ENCODE results near the gene ARHGEF28. TPM values are rescaled to one million over a fixed set of nuclear protein-coding genes. Genes with fewer than 3 reads are reported as not detected.

Gene ARHGEF28
- total and polyA plus RNA-seq, 5 donors: 1.1 to 1.7 (median 1.4) TPM

DNA sequence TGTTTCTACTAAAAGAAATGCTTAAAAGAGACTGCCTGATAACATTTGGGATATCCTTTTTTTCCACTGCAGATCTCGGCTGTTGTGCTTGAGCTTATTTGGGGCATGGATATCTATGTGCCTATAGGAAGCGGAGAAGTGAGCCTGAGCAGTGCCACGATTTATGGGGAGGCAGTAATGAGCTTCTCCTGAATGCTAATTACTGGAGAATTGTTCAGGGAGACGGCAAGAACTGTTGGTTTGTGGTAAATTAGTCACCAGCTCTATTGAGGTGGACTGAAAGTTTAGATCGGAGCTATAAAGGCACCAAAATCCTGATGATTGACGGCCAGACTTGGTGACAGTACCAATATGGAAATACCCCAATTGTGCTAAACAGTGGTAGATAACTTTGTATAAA, 186.5 kb downstream of the ARHGEF28 start:
- no peaks in the 10 kb centered on the region for H3K9me3 ChIP-seq (ENCODE audit: control insufficient read depth, low read length)

DNA sequence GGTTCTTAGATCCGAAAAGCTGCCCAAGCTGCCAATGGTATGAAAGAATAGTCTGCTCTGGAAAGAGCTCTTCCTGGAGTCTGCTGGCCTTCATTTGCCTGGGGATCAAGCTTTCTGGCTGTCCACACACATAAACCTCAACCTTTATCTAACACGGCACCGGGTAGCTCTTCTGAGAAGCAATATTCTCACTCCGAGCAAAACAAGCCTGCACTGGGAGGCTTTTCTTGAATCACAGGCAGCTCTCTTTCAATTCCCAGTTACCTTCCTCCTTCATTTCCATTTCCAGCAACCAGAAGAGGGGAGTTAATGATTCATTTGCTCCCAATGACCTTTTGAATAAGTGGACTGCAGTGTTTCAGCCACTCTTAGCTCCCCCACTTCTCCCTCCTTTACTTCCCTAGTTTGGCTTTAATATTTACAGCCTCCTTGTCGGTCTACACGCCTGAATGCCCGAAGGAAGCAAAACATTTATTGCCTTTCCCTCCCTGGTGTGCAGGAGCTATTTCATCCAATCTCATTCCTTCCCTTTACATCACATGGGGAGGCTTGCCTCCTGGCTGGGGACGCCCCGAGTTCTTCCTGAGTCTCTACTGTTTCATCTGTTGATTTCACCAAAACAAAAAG, 187.1 kb downstream of the ARHGEF28 start:
- no peaks in the 10 kb centered on the region for H3K4me1 ChIP-seq (ENCODE audit: control insufficient read depth, insufficient read depth, low read length)
- intact Hi-C loops (cut with DNase I): no loop called here
- H3K4me3 ChIP-seq (ENCODE audit: low read length): no peak overlapping the region
- no peaks in the 10 kb centered on the region for H3K27me3 ChIP-seq (ENCODE audit: control insufficient read depth, insufficient read depth)
- 69% methylated on average over 9 of the region's 9 CpGs for WGBS
- no peaks in the 10 kb centered on the region for H3K9me3 ChIP-seq (ENCODE audit: control insufficient read depth, low read length)
- ATAC-seq: no peak
- no peak for DNase-seq
- no peak overlapping the region for H3K27ac ChIP-seq (ENCODE audit: low read length)

More for the DNA sequence above, 186.5 kb downstream of the ARHGEF28 start:
- intact Hi-C loops (cut with DNase I): no loop called here
- Histone ChIP-seq H3K27ac (ENCODE audit: low read length) (no peak overlapping the region), H3K4me1 (ENCODE audit: control insufficient read depth, insufficient read depth, low read length) (no peaks in the 10 kb centered on the region), H3K27me3 (ENCODE audit: control insufficient read depth, insufficient read depth) (no peaks in the 10 kb centered on the region), H3K4me3 (ENCODE audit: low read length) (no peak overlapping the region)
- ATAC-seq (no peak), DNase-seq (no peak)
- WGBS: 81% methylated on average over 6 of the region's 6 CpGs

DNA sequence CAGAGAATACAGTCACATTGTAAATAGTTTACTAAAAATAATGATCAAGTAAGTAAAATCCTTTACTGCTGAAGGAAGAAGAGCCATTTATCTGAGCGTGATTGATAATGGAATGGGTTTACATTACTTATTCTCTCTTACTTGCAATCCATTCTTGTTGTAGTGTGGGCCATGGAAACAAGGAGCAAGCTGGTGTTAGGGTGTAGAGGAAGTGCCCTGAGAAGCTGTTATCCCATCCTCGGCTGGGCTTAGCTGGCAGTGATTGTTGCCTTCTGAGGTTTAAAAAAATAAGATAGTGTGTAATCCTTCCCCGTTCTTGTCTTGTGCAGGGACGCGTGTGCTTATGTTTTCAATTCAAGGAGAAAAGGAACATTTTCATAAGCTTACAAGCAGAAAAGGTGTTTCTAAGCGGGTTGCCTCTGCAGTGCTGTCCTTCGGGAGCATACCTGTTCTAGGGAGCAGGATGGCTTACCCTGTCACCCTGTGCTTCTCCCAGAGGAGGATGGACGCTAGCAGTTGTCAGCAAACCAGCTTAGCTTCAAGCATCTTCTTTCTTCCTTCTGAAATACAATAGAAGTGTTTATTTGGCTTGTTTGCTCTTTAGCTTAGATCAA, 188.3 kb downstream of the ARHGEF28 start:
- Histone ChIP-seq H3K9me3 (ENCODE audit: control insufficient read depth, low read length) (no peaks in the 10 kb centered on the region), H3K4me1 (ENCODE audit: control insufficient read depth, insufficient read depth, low read length) (no peaks in the 10 kb centered on the region), H3K4me3 (ENCODE audit: low read length) (no peak overlapping the region), H3K27me3 (ENCODE audit: control insufficient read depth, insufficient read depth) (no peaks in the 10 kb centered on the region), H3K27ac (ENCODE audit: low read length) (no peak overlapping the region)
- DNase-seq (no peak), ATAC-seq (no peak)
- WGBS: 77% methylated on average over 8 of the region's 8 CpGs
- intact Hi-C loops (cut with DNase I): no loop called here

DNA sequence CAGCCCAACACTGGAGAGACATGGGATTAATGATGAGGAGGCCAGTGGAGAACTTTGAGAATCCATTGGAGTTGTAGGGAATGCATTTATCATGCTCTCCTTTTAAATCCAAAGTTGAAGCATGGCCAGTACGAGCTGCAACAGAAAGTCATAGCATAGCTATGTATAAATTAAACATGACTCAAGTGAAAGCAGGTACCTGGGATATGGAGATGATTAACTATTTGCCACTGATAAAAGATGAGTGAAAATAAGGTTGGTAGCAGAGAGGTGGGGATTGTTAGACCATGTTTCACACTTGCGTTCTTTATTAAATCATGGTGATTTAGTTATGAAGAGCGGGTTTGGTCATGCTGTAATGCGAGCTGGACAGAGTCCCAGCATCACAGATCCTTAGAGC, 189.6 kb downstream of the ARHGEF28 start:
- 89% methylated on average over 4 of the region's 4 CpGs for WGBS
- Histone ChIP-seq H3K4me1 (ENCODE audit: control insufficient read depth, insufficient read depth, low read length) (no peaks in the 10 kb centered on the region), H3K4me3 (ENCODE audit: low read length) (no peak overlapping the region), H3K27ac (ENCODE audit: low read length) (no peak overlapping the region), H3K27me3 (ENCODE audit: control insufficient read depth, insufficient read depth) (no peaks in the 10 kb centered on the region), H3K9me3 (ENCODE audit: control insufficient read depth, low read length) (no peaks in the 10 kb centered on the region)
- intact Hi-C loops (cut with DNase I): no loop called here
- ATAC-seq (no peak), DNase-seq (no peak)

DNA sequence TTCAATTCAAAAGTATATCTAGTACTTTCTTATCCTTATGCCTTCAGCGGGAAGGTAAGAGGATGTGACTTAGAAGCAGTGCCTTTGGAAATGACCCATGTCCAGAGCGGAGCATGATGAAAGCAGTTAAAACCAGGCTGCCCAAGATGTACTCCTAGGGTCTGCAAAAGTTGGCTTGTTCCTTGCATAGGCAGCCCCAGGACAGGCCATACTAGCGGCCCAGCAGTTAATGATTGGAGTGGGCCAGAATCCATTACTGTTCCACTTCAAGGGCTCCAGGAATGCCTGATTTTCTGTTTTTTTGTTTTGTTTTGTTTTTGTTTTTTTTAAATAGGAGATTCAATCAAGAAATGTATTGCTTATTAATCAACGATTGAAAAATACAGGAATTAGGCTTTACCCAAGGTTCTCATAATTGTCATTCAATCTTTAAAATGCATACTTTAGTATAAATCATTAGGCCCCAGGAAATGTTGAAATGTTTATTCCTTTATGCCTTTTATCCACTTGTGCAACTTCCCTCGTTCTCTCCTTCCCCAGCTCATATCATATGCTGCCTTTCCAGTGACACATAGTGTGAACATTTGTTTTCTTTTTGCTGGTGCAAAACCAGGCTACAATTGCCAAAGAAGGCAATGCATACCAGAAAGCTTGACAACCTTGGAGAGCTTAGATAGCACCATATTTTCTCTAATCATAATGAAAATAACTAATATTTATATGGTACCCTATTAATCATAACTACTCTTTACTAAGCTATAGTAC, 190.8 kb downstream of the ARHGEF28 start:
- ATAC-seq: no peak
- no peak overlapping the region for H3K27ac ChIP-seq (ENCODE audit: low read length)
- H3K9me3 ChIP-seq (ENCODE audit: control insufficient read depth, low read length): no peaks in the 10 kb centered on the region
- WGBS: 92% methylated on average over 5 of the region's 5 CpGs
- no peak overlapping the region for H3K4me3 ChIP-seq (ENCODE audit: low read length)
- DNase-seq: no peak
- intact Hi-C loops (cut with DNase I): no loop called here
- no peaks in the 10 kb centered on the region for H3K4me1 ChIP-seq (ENCODE audit: control insufficient read depth, insufficient read depth, low read length)
- no peaks in the 10 kb centered on the region for H3K27me3 ChIP-seq (ENCODE audit: control insufficient read depth, insufficient read depth)

DNA sequence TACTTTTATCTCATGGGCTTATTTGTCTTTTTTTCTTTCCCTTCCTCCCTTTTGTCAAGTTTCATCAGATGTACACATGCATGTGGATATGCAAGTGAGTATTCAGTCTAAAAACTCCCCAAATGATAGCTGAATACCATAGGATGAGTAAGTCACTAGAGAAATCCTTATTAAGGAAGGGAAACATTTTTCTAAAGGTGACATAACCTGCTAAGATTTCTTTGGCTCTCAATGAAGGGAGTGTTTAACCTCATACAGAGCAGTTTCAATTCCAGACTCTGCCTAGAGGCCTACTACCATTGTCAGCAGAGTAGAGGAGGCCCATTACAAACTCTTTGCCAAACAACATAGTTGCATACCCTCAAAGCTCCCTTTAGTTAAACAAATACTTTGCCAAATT, 192.4 kb downstream of the ARHGEF28 start:
- no peaks in the 10 kb centered on the region for H3K27me3 ChIP-seq (ENCODE audit: control insufficient read depth, insufficient read depth)
- no peaks in the 10 kb centered on the region for H3K9me3 ChIP-seq (ENCODE audit: control insufficient read depth, low read length)
- H3K4me1 ChIP-seq (ENCODE audit: control insufficient read depth, insufficient read depth, low read length): no peaks in the 10 kb centered on the region
- H3K4me3 ChIP-seq (ENCODE audit: low read length): no peak overlapping the region
- no peak for DNase-seq
- no peak for ATAC-seq
- intact Hi-C loops (cut with DNase I): no loop called here
- no peak overlapping the region for H3K27ac ChIP-seq (ENCODE audit: low read length)

DNA sequence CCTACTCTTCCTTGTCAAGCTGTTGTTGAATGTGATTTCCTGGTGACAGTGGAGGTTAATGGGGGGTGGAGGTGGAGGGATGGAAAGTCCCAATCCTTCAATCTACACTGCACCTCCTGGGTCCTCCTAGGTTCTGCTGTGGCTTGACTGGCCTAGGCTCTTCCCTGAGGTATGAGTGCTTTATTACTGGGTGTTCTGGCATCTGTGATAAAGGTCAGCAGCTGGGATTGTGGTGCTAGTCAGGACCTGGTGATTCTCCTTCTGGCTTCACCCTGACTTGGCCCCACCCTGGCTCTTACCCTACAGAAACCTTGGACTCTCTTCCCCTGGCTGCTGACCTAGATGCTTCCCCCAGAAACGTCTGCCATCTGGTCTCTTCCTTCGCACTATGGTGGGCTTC, 194.3 kb downstream of the ARHGEF28 start:
- DNase-seq (no peak), ATAC-seq (no peak)
- WGBS: 93% methylated on average over 2 of the region's 2 CpGs

DNA sequence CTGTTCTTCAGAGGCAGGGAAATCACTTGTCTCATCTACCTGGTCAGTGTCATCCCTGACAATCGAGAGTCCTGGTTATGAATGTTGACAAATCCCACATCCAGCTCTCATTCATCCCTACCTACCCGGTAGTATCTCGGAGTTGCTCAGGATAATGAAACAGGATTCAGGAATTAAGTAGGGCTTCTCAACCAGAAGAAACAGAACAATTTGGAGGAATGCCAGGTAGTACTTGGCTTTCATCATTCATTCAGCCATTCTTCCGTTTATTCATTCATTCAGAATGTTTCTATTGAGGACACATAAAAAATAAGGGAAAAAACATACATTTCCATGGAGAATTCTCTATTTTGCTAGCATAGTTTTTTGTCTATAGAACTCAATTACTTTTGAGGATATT, 195.0 kb downstream of the ARHGEF28 start:
- WGBS: 86% methylated on average over 4 of the region's 4 CpGs
- H3K27me3 ChIP-seq (ENCODE audit: control insufficient read depth, insufficient read depth): no peaks in the 10 kb centered on the region

More for the DNA sequence above, 194.3 kb downstream of the ARHGEF28 start:
- Histone ChIP-seq H3K27ac (ENCODE audit: low read length) (no peak overlapping the region), H3K4me3 (ENCODE audit: low read length) (no peak overlapping the region), H3K9me3 (ENCODE audit: control insufficient read depth, low read length) (no peaks in the 10 kb centered on the region), H3K27me3 (ENCODE audit: control insufficient read depth, insufficient read depth) (no peaks in the 10 kb centered on the region), H3K4me1 (ENCODE audit: control insufficient read depth, insufficient read depth, low read length) (no peaks in the 10 kb centered on the region)
- intact Hi-C loops (cut with DNase I): no loop called here

DNA sequence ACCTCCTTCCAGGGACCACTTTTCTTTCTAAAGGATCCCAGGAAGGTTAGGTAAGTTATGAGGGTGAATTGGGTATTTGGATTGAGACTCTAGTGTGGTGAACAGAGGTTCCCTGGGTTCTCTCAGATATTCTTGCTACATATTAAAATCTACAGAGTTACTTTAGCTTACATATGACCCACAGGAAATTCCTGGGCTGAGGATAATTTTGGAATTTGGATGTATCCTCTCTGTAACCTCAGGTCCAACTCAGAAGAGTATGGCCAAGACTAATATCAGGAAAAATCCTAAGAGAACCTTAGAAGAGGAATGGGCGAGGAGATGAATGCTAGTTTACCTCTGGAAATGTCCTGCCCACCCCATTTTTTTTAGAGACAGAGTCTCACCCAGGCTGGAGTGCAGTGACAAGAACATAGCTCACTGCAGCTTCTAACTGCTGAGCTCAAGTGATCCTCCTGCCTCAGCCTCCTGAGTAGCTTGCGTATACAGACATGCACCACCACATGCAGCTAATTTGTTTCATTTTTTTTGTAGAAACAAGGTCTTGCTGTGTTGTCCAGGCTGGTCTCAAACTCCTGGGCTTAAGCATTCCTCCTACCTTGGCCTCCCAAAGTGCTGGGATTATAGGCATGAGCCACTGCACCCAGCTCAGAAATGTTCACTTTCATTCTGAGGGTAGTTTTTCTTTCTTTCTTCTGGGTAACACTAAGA, 196.4 kb downstream of the ARHGEF28 start:
- no peaks in the 10 kb centered on the region for H3K4me1 ChIP-seq (ENCODE audit: control insufficient read depth, insufficient read depth, low read length)
- no peak overlapping the region for H3K4me3 ChIP-seq (ENCODE audit: low read length)
- intact Hi-C loops (cut with DNase I): no loop called here
- WGBS: 97% methylated on average over 2 of the region's 2 CpGs
- no peak overlapping the region for H3K27ac ChIP-seq (ENCODE audit: low read length)
- no peaks in the 10 kb centered on the region for H3K9me3 ChIP-seq (ENCODE audit: control insufficient read depth, low read length)
- ATAC-seq (no peak), DNase-seq (no peak)
- no peaks in the 10 kb centered on the region for H3K27me3 ChIP-seq (ENCODE audit: control insufficient read depth, insufficient read depth)

More for the DNA sequence above, 195.0 kb downstream of the ARHGEF28 start:
- no peak for ATAC-seq
- H3K4me1 ChIP-seq (ENCODE audit: control insufficient read depth, insufficient read depth, low read length): no peaks in the 10 kb centered on the region
- H3K27ac ChIP-seq (ENCODE audit: low read length): no peak overlapping the region
- intact Hi-C loops (cut with DNase I): no loop called here
- no peaks in the 10 kb centered on the region for H3K9me3 ChIP-seq (ENCODE audit: control insufficient read depth, low read length)
- no peak for DNase-seq
- no peak overlapping the region for H3K4me3 ChIP-seq (ENCODE audit: low read length)

DNA sequence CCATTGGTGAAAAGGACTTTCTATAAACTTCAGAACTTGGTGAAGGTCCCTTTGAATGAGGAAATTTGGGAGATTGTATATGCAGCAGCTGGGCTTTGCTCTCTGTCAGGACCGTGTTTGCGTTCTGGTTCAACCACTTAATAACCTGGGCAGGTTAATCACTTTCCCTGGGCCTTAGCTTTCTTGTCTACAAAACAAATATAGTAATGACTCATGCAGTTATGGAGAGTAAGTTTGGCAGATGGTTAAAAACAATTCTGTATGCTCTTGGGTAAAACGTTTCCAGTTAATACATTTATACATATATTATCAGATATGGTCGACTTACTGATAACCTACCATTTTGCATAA, 197.0 kb downstream of the ARHGEF28 start:
- Histone ChIP-seq H3K27me3 (ENCODE audit: control insufficient read depth, insufficient read depth) (no peaks in the 10 kb centered on the region), H3K4me1 (ENCODE audit: control insufficient read depth, insufficient read depth, low read length) (no peaks in the 10 kb centered on the region), H3K27ac (ENCODE audit: low read length) (no peak overlapping the region), H3K4me3 (ENCODE audit: low read length) (no peak overlapping the region), H3K9me3 (ENCODE audit: control insufficient read depth, low read length) (no peaks in the 10 kb centered on the region)
- ATAC-seq (no peak), DNase-seq (no peak)
- WGBS: 52% methylated on average over 4 of the region's 4 CpGs
- intact Hi-C loops (cut with DNase I): no loop called here

DNA sequence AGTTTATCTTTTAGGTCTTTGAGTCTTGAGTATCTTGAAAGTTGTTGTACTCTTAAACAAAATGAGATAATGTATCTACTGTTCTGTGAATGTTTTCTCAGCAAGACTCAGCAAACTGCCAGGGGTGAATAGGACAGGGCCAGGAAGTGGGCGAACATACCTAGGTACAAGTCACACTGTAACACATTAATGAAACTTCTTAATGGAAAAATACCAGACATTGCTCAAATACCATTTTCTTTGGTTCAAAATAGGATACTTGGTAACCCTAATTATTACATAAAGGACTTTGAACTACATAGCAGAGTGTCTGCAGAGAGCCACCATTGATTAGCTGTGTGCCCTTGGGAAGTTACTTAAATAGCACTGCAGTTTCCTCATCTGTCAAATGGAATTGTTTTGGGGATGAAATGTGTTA, 197.5 kb downstream of the ARHGEF28 start:
- WGBS: 97% methylated on average over 1 of the region's 1 CpG
- Histone ChIP-seq H3K27me3 (ENCODE audit: control insufficient read depth, insufficient read depth) (no peaks in the 10 kb centered on the region), H3K9me3 (ENCODE audit: control insufficient read depth, low read length) (no peaks in the 10 kb centered on the region), H3K27ac (ENCODE audit: low read length) (no peak overlapping the region), H3K4me1 (ENCODE audit: control insufficient read depth, insufficient read depth, low read length) (no peaks in the 10 kb centered on the region), H3K4me3 (ENCODE audit: low read length) (no peak overlapping the region)
- ATAC-seq (no peak), DNase-seq (no peak)
- intact Hi-C loops (cut with DNase I): no loop called here

Data from right cardiac atrium (tissue), 5 donors.